IMR-90 (cell line): ENCODE data around the gene CDK14. TPM values are rescaled to one million over a fixed set of nuclear protein-coding genes. Genes with fewer than 3 reads are reported as not detected.

Source experiments
- ATAC-seq: fragments of 200-7000 bp; cut with Tn5 transposase; 2 replicates; pipeline ENCODE4 v1.9.1; 2020; ENCODE audit warnings: low read depth, mild to moderate bottlenecking, moderate library complexity
- BruUV-seq: library from RNA; stranded (reverse); fragments of 400-500 nt; replicated peaks from 2 replicates; lab custom pipeline; 2021; lab: Mats Ljungman, UMichigan
- CTCF ChIA-PET: fragments of 300-600 bp; formaldehyde crosslinking; extraction: SDS; loops from one replicate; lab custom pipeline; 2021; ENCODE audit warnings: antibody characterized with exemption; lab: Yijun Ruan, JAX
- POLR2A ChIA-PET: fragments of 300-600 bp; sonication (Branson Sonifier 250); formaldehyde crosslinking; loops from one replicate; lab custom pipeline; 2022; ENCODE audit warnings: antibody characterized with exemption; ENCODE audit not compliant: unreplicated experiment; lab: Charles Lee
- DNase-seq: peaks from one replicate; pipeline ENCODE4 v3.0.0; 2013
- H2AFZ ChIP-seq: replicated peaks from 2 replicates; pipeline ENCODE3; 2013; ENCODE audit warnings: low read length, mild to moderate bottlenecking; ENCODE audit not compliant: poor library complexity
- H2AK5ac ChIP-seq: 2 replicates; pipeline ENCODE4 v1.6.1; 2013; ENCODE audit warnings: low read depth, low read length, inconsistent platforms
- H2AK9ac ChIP-seq: replicated peaks from 2 replicates; pipeline ENCODE3; 2013; ENCODE audit warnings: mild to moderate bottlenecking, low read depth, low read length, moderate library complexity; ENCODE audit not compliant: poor library complexity
- H2BK120ac ChIP-seq: 2 replicates; pipeline ENCODE4 v1.6.1; 2013; ENCODE audit warnings: low read depth, low read length, inconsistent platforms
- H2BK15ac ChIP-seq: 3 replicates; pipeline ENCODE4 v1.6.1; 2013; ENCODE audit warnings: low read depth, low read length, inconsistent platforms
- H2BK20ac ChIP-seq: 2 replicates; pipeline ENCODE4 v1.6.1; 2013; ENCODE audit warnings: low read depth, mild to moderate bottlenecking, inconsistent platforms, low read length, moderate library complexity
- H2BK5ac ChIP-seq: 2 replicates; pipeline ENCODE4 v1.6.1; 2013; ENCODE audit warnings: mild to moderate bottlenecking, low read depth, low read length, inconsistent platforms; ENCODE audit not compliant: poor library complexity, severe bottlenecking
- H3K14ac ChIP-seq: replicated peaks from 2 replicates; pipeline ENCODE4 v1.6.1; 2013; ENCODE audit warnings: low read depth, low read length, inconsistent platforms
- H3K18ac ChIP-seq: 2 replicates; pipeline ENCODE4 v1.6.1; 2013; ENCODE audit warnings: low read depth, low read length, control low read depth
- H3K23ac ChIP-seq: 2 replicates; pipeline ENCODE4 v1.6.1; 2013; ENCODE audit warnings: low read depth, low read length, inconsistent platforms
- H3K27ac ChIP-seq: 2 replicates; pipeline ENCODE4 v1.5.1; 2013; ENCODE audit warnings: mild to moderate bottlenecking, control low read depth, low read length; ENCODE audit not compliant: insufficient read depth
- H3K27me3 ChIP-seq: 2 replicates; pipeline ENCODE4 v1.6.1; 2013; ENCODE audit warnings: low read length; ENCODE audit not compliant: control insufficient read depth, insufficient read depth
- H3K36me3 ChIP-seq: 2 replicates; pipeline ENCODE4 v1.6.1; 2013; ENCODE audit warnings: low read length, mixed read lengths; ENCODE audit not compliant: control insufficient read depth, insufficient read depth
- H3K4ac ChIP-seq: 2 replicates; pipeline ENCODE4 v1.6.1; 2013; ENCODE audit warnings: low read depth, low read length, inconsistent platforms
- H3K4me1 ChIP-seq: 2 replicates; pipeline ENCODE4 v1.6.1; 2013; ENCODE audit warnings: low read length, mixed read lengths; ENCODE audit not compliant: control insufficient read depth, insufficient read depth
- H3K4me2 ChIP-seq: 2 replicates; pipeline ENCODE4 v1.6.1; 2013; ENCODE audit warnings: low read depth, mild to moderate bottlenecking, control low read depth, low read length, moderate library complexity
- H3K4me3 ChIP-seq: 2 replicates; pipeline ENCODE4 v1.5.1; 2013; ENCODE audit warnings: low read depth, mild to moderate bottlenecking, control low read depth, low read length, moderate library complexity; ENCODE audit not compliant: insufficient read depth
- H3K56ac ChIP-seq: 2 replicates; pipeline ENCODE4 v1.6.1; 2013; ENCODE audit warnings: low read length, inconsistent platforms; ENCODE audit not compliant: insufficient read depth; ENCODE audit errors: extremely low read depth
- H3K79me1 ChIP-seq, 2 experiments: 2 replicates each; pipeline ENCODE4 v1.6.1; 2013; ENCODE audit warnings: low read length in 2 of 2, inconsistent platforms in 1 of 2, low read depth in 1 of 2
- H3K9ac ChIP-seq: 2 replicates; pipeline ENCODE4 v1.6.1; 2013; ENCODE audit warnings: low read depth, low read length, control low read depth
- H3K9me1 ChIP-seq: 2 replicates; pipeline ENCODE4 v1.6.1; 2013; ENCODE audit warnings: low read length, inconsistent platforms; ENCODE audit not compliant: insufficient read depth
- H3K9me3 ChIP-seq: 2 replicates; pipeline ENCODE4 v1.6.1; 2013; ENCODE audit warnings: low read length; ENCODE audit not compliant: control insufficient read depth, insufficient read depth
- H4K20me1 ChIP-seq: 2 replicates; pipeline ENCODE4 v1.6.1; 2013; ENCODE audit warnings: low read length, inconsistent platforms; ENCODE audit not compliant: insufficient read depth
- H4K5ac ChIP-seq: 2 replicates; pipeline ENCODE4 v1.6.1; 2013; ENCODE audit warnings: mild to moderate bottlenecking, low read depth, low read length, control low read depth
- H4K8ac ChIP-seq, 2 experiments: 2 replicates each; pipeline ENCODE4 v1.6.1; 2013; ENCODE audit warnings: low read depth in 2 of 2, low read length in 2 of 2, control low read depth in 1 of 2, inconsistent platforms in 1 of 2
- H4K91ac ChIP-seq: 2 replicates; pipeline ENCODE4 v1.6.1; 2013; ENCODE audit warnings: low read depth, low read length, inconsistent platforms; ENCODE audit not compliant: insufficient read depth
- BHLHE40 ChIP-seq: fragments of 150-350 bp; IDR thresholded peaks from 2 replicates; pipeline ENCODE4 v1.6.1; 2016; ENCODE audit warnings: mild to moderate bottlenecking, low read depth, low read length
- CEBPB ChIP-seq: IDR thresholded peaks from 2 replicates; pipeline ENCODE4 v1.6.1; 2012; ENCODE audit warnings: low read depth, low read length, improper control_type of control experiment
- CHD1 ChIP-seq: IDR thresholded peaks from 2 replicates; pipeline ENCODE4 v1.6.1; 2012; ENCODE audit warnings: low read depth, low read length, improper control_type of control experiment
- FOS ChIP-seq: fragments of 150-350 bp; IDR thresholded peaks from 2 replicates; pipeline ENCODE4 v1.6.1; 2016; ENCODE audit warnings: low read depth, low read length
- MAFK ChIP-seq: IDR thresholded peaks from 2 replicates; pipeline ENCODE4 v1.6.1; 2012; ENCODE audit warnings: low read depth, low read length, improper control_type of control experiment
- MAZ ChIP-seq: IDR thresholded peaks from 2 replicates; pipeline ENCODE4 v1.6.1; 2012; ENCODE audit warnings: low read depth, mild to moderate bottlenecking, low read length, improper control_type of control experiment, moderate library complexity, borderline replicate concordance
- MXI1 ChIP-seq: IDR thresholded peaks from 2 replicates; pipeline ENCODE4 v1.6.1; 2012; ENCODE audit warnings: low read depth, mild to moderate bottlenecking, low read length, moderate library complexity, borderline replicate concordance
- NFE2L2 ChIP-seq: fragments of 150-350 bp; IDR thresholded peaks from 2 replicates; pipeline ENCODE4 v1.6.1; 2016; ENCODE audit warnings: low read depth, mild to moderate bottlenecking, low read length
- POLR2A ChIP-seq: IDR thresholded peaks from 2 replicates; pipeline ENCODE4 v1.6.1; 2012; ENCODE audit warnings: mild to moderate bottlenecking, low read depth, low read length
- RAD21 ChIP-seq: IDR thresholded peaks from 2 replicates; pipeline ENCODE4 v1.6.1; 2012; ENCODE audit warnings: low read length, improper control_type of control experiment
- RCOR1 ChIP-seq: IDR thresholded peaks from 2 replicates; pipeline ENCODE4 v1.6.1; 2012; ENCODE audit warnings: mild to moderate bottlenecking, low read length, improper control_type of control experiment; ENCODE audit not compliant: insufficient replicate concordance
- RFX5 ChIP-seq: IDR thresholded peaks from 2 replicates; pipeline ENCODE4 v1.8.0; 2012; ENCODE audit warnings: low read depth, mild to moderate bottlenecking, low read length, moderate library complexity
- SMC3 ChIP-seq: fragments of 150-350 bp; IDR thresholded peaks from 2 replicates; pipeline ENCODE4 v1.6.1; 2016; ENCODE audit warnings: low read depth, mild to moderate bottlenecking, antibody characterized with exemption, low read length, moderate library complexity
- WGBS, 2 experiments: methylation state at CpG; one replicate each; pipeline versions ENCODE4 v1.1.5 to v1.1.7; 2013; ENCODE audit warnings: missing lambda C conversion rate in 2 of 2; ENCODE audit not compliant: insufficient read length in 1 of 2; ENCODE audit errors: extremely low coverage in 2 of 2; 5-methylcytosine and 5-hydroxymethylcytosine counted together
- dilution Hi-C: fragments of 300-500 bp; cut with HindIII; formaldehyde crosslinking; loops from one replicate; pipeline ENCODE4 v1.14.3; 2018; ENCODE audit warnings: low sequenced_read_pairs; ENCODE audit not compliant: unreplicated experiment
- in situ Hi-C: fragments of 300-500 bp; cut with MboI; formaldehyde crosslinking; loops from 3 replicates; pipeline ENCODE4 v1.14.3; 2019; ENCODE audit warnings: low sequenced_read_pairs, inconsistent platforms, mixed read lengths
- intact Hi-C: fragments of 100-400 bp; cut with micrococcal nuclease; formaldehyde crosslinking; loops from 2 replicates; pipeline ENCODE4 v1.10.0; 2022
- polyA plus RNA-seq, 3 experiments: library from polyadenylated mRNA; depleted of rRNA; stranded (reverse); fragments of >200 nt; gene quantifications; 2 replicates each; pipeline ENCODE4 v1.2.3, GENCODE V29; 2012; ENCODE audit warnings: low replicate concordance in 1 of 3
- total RNA-seq: library from RNA; depleted of rRNA; stranded (reverse); fragments of >200 nt; gene quantifications from 2 replicates; pipeline ENCODE4 v1.2.3, GENCODE V29; 2012
- TF ChIP-seq, protein P1 (sequence below): fragments of 150-350 bp; IDR thresholded peaks from 2 replicates; pipeline ENCODE4 v1.6.1; 2016; ENCODE audit warnings: low read depth, mild to moderate bottlenecking, low read length, moderate library complexity, borderline replicate concordance
- TF ChIP-seq, protein P2 (sequence below): fragments of 150-350 bp; IDR thresholded peaks from 2 replicates; pipeline ENCODE4 v1.6.1; 2017; ENCODE audit warnings: mild to moderate bottlenecking, antibody characterized with exemption, low read length, low read depth

The CDK14 gene
- total and polyA plus RNA-seq, 2 of the 4 experiments (the other 2 are of a cell fraction): 10.1 to 29.6 TPM

- Histone ChIP-seq H3K9me3 (no peaks in the 10 kb centered on the region), H2BK120ac (no peak overlapping the region), H3K79me1 (no peaks in the 10 kb centered on the region), H3K4ac (no peak overlapping the region), H3K4me3 (no peak overlapping the region), H3K27ac (no peak overlapping the region), H3K9me1 (no peaks in the 10 kb centered on the region), H4K20me1 (no peaks in the 10 kb centered on the region), H3K23ac (no peak overlapping the region), H2BK20ac (no peak overlapping the region), H3K4me2 (no peak overlapping the region), H3K14ac (no peak overlapping the region), H3K9ac (no peak overlapping the region), H4K8ac (no peak overlapping the region), H3K56ac (no peak overlapping the region), H2AFZ (no peak overlapping the region), H3K4me1 (peaks cover 6% of the 10 kb centered on the region), H2BK15ac (no peak overlapping the region), H4K91ac (no peak overlapping the region), H2BK5ac (no peak overlapping the region), H3K36me3 (0 out of 2 replicates have a peak, but pooled peaks cover 1% of the 10 kb centered on the region), H2AK5ac (no peak overlapping the region), H4K5ac (no peak overlapping the region), H2AK9ac (no peak overlapping the region), H3K27me3 (no peaks in the 10 kb centered on the region), H3K18ac (no peak overlapping the region)
- no CpG with 5 or more reads among the region's 2 CpGs for WGBS, 2 experiments
- POLR2A ChIA-PET: no interaction called here
- DNase-seq (no peak), ATAC-seq (no peak)
- no TSS peak for BruUV-seq
- CTCF ChIA-PET: no interaction called here
- dilution Hi-C loops: no loop called here
- intact Hi-C loops: no loop called here
- in situ Hi-C loops: no loop called here
- TF ChIP-seq, protein P1, sequence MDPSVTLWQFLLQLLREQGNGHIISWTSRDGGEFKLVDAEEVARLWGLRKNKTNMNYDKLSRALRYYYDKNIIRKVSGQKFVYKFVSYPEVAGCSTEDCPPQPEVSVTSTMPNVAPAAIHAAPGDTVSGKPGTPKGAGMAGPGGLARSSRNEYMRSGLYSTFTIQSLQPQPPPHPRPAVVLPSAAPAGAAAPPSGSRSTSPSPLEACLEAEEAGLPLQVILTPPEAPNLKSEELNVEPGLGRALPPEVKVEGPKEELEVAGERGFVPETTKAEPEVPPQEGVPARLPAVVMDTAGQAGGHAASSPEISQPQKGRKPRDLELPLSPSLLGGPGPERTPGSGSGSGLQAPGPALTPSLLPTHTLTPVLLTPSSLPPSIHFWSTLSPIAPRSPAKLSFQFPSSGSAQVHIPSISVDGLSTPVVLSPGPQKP: no peak
- TF ChIP-seq NFE2L2 (no peak), POLR2A (no peak), CEBPB (no peak), RCOR1 (no peak), MXI1 (no peak), FOS (no peak), MAFK (no peak), RAD21 (no peak), RFX5 (no peak), SMC3 (no peak), BHLHE40 (no peak), MAZ (no peak), CHD1 (no peak)
- TF ChIP-seq, protein P2, sequence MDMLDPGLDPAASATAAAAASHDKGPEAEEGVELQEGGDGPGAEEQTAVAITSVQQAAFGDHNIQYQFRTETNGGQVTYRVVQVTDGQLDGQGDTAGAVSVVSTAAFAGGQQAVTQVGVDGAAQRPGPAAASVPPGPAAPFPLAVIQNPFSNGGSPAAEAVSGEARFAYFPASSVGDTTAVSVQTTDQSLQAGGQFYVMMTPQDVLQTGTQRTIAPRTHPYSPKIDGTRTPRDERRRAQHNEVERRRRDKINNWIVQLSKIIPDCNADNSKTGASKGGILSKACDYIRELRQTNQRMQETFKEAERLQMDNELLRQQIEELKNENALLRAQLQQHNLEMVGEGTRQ: no peak
Measured at GRCh38 chr7:91055219-91055618, 459.1 kb downstream of the CDK14 start.
